ENCODE results near the gene CASP2.
A peak's percentile ranks its signal among the peaks of the same experiment; 100 is the strongest.

Gene CASP2

GRCh38 chr7:143299346-143299745 lies 11.2 kb downstream of the CASP2 start:
- DNase-seq = no peak

- no peak for DNase-seq
Observed at GRCh38 chr7:143299840-143300239, 11.7 kb downstream of the CASP2 start.

DNA sequence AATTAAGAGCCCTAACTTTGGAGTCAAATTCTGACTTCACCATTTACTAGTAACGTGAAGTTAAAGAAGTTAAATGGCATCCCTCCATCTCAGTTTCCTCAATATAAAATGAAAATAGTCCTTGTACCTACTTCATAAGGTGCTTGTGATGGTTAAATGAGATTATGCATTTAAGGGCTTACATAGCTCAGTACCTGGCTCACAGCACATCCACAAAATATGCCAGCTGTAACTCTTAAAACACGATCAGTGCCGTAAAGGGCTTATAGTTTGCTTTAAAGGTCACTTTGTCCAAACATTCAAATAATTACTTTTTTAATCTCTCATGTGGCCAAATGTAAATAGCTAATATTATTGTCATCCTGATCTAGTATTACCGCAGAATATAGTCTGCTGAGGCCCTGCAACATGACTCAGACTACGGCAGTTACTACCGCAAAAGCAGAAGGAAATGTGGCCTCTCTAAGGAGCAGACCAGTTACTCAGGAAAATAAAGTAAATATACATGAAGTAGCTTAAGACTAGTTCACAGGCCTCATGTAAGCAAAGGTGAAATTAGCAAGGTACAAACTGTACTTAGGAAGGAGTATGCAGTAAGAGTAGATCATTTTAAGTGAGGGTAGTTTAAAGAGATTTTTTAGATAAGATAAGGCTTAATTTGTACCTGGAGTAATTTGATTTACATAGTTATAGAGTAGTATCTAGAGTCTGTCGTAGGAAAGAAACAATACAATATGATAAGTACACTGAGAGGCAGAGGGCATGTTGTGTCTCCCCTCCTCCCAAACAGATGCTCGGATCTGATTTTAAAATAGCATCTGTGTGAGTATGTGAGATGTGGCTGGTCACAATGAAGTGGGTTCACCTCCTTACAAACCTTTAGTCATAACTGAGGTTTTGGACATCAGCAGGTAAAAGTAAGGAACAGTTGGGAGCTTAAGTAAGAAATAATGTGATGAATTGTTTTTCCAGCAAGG lies 13.1 kb downstream of the CASP2 start:
- no peak for DNase-seq

DNA sequence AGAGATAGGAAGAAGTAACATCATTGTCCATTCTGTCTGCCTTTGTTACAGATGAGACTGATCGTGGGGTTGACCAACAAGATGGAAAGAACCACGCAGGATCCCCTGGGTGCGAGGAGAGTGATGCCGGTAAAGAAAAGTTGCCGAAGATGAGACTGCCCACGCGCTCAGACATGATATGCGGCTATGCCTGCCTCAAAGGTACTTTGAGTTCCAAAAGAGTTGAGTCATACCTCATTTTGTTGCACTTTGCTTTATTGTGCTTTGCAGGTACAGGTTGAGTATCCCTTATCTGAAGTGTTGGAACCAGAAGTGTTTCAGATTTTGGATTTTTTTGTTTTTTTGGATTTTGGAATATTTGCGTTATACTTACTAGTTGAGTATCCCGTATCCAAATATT lies 15.6 kb downstream of the CASP2 start:
- DNase-seq = no peak

- no peak for DNase-seq
Observed at GRCh38 chr7:143304938-143305337, 16.8 kb downstream of the CASP2 start.

GRCh38 chr7:143305423-143306070 lies 17.4 kb downstream of the CASP2 start:
- no peak for DNase-seq

GRCh38 chr7:143308632-143309031 lies 20.5 kb downstream of the CASP2 start:
- no peak for DNase-seq

DNA sequence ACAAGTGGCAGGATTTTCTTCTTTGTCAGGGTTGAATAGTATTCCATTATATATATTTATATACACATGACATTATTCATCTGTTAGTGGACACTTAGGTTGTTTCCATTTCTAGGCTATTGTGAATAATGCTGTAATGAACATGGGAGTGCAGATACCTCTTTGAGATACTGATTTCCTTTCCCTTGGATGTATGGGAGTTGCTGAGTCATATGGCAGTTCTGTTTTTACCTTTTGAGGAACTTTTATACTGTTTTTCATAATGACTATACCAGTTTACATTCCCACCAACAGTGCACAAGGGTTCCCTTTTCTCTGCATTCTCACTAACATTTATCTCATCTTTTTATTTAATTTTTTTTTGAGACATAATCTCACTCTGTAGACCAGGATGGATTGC lies 26.0 kb downstream of the CASP2 start:
- DNase-seq = no peak

DNA sequence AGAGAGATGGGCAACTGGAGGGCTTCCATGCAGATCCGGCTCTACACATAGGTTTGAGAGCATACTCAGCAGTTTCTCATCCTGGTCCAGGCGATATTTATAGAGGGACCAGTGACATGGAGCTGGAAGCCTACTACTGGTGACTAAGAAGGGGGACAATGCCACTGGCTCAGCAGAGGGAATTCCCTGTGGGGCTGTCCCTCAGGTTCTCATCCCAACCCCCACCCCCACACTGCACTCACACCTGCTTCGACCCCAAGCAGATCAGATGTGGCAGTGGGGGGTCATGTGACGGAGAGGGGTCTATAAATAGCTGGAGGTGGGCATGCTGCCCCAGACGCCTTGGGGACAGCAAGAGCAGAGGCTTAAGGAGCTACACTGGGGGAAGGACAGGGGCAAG lies 27.6 kb downstream of the CASP2 start, which contains the start of gene CLCN1:
CLCN1 (plus strand) TSS at position 336 of the 400 bp plus-strand sequence. CDS start 102 bp downstream, outside the sequence.
- DNase-seq = peak; percentile 27

DNA sequence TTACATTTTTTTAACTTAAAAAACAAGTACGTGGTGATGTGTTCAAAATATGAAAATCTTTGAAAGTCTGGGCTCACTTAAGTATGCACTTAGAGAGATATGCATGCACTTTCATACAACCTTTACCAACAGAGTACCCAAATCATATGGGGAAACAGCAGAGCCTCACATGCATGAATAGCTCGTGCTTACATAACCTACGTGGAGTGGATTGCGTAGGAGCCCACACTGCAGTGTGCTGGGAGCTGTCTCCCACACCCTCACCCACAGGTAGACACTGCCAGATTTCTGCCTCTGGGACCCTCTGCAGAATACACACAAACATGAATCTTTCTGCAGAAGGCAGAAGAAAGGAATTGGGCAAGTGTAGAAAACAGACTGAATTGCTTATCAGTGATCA lies 28.3 kb downstream of the CASP2 start:
- no peak for DNase-seq

- DNase-seq = no peak
Observed at GRCh38 chr7:143318661-143319060, 30.5 kb downstream of the CASP2 start.

GRCh38 chr7:143320620-143321019 lies 32.5 kb downstream of the CASP2 start:
- no peak for DNase-seq

DNA sequence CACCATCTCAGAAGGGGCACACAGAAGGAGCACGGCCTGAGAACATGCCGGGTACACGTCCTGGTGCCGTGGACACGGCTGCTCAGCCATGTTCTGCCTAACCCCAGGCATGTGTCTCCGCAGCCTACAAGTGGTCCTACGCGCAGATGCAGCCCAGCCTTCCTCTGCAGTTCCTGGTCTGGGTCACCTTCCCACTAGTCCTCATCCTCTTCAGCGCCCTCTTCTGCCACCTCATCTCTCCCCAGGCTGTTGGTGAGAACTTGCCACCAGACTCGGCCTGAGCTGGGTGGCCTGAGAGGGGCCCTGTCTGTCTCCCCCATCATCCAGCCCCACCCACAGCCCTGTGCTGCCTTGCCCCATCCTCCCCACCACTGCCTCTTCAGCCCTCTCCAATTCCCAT lies 33.1 kb downstream of the CASP2 start:
- DNase-seq = no peak

- no peak for DNase-seq
Observed at GRCh38 chr7:143321734-143322133, 33.6 kb downstream of the CASP2 start.

DNA sequence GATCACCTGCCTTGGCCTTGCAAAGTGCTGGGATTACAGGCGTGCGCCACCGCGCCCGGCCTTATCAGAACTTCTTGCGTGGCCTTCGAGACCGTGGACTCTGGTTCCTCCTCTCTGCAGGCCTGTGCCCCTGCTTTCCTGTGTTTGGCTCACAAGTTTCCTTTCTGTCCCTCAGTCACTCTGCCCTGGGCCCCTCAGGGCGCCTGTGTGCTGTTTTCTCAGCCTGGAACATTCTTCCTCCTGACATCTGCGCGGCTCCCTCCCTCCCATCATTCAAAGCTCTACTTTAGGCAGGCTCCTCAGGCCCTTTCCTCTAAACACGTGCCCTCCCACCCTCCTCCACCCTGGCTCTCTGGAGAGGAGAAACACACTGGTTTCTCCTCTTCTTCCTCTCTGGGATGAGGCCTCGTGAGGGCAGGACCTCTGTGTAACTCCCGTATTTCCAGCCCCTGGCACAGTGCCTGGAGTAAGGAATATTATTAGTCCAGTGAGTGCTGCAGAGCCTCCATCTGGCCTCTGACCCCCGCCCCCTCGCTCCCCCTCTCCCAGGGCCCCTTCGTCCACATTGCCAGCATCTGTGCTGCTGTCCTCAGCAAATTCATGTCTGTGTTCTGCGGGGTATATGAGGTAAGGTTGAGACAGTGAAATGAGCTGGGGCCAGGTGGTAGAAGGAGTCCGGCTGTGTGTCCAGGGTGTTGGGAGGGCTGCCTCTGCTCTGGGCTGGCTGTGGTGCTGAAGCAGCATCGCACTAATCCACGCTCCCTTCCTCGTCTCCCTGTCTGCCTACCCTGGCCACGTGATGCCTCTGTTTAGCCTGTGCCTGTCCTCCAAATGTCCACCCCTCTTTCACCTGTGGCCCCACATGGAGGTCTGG lies 34.8 kb downstream of the CASP2 start:
- DNase-seq = peak; percentile 32

- DNase-seq = no peak
Observed at GRCh38 chr7:143323653-143324052, 35.5 kb downstream of the CASP2 start.

- DNase-seq = no peak
Observed at GRCh38 chr7:143325240-143325639, 37.1 kb downstream of the CASP2 start.

DNA sequence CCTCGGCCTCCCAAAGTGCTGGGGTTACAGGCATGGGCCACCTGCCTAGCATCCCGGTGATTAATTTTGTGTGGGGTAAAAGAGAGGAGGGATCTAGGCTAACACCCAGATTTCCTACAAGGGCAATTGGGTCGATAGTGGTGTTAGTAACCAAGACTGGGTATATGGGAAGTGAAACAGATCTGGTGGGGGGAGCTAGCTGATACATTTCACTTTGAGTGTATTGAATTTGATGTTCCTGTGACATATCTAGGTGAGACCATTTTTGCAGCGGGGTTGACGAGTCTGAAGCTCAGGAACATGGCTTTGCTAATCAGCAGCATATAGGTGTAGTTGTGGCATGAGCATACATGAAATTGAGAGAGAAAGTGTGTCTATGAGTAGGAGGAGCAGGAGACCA lies 39.8 kb downstream of the CASP2 start:
- DNase-seq = no peak

- DNase-seq = no peak
Observed at GRCh38 chr7:143329471-143330170, 41.5 kb downstream of the CASP2 start.

DNA sequence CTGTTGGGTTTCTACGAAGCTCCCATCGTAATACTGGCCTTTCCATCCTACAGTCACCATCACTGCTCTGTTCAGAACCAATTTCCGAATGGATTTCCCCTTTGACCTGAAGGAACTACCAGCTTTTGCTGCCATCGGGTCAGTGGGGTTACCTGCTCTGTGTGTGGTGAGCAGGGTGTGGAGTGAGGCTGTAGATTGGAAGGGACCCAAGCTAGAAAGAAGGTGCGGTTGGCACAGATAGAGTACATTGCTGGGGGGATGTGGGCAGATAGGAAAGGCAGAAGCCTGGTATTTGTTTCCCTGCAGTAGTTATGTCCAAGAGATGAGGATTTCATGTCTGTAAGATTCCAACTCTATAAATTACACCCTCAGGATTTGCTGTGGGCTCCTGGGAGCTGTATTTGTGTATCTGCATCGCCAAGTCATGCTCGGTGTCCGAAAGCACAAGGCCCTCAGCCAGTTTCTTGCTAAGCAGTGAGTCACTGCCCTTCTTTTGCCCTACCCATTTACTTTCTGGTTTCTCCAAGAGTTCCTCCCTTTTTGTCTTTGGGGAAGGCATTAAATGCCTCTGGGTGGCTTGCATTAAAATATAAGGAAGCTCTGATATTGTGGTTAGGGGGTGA lies 43.1 kb downstream of the CASP2 start:
- DNase-seq = no peak

GRCh38 chr7:143334244-143334643 lies 46.1 kb downstream of the CASP2 start:
- no peak for DNase-seq

DNA sequence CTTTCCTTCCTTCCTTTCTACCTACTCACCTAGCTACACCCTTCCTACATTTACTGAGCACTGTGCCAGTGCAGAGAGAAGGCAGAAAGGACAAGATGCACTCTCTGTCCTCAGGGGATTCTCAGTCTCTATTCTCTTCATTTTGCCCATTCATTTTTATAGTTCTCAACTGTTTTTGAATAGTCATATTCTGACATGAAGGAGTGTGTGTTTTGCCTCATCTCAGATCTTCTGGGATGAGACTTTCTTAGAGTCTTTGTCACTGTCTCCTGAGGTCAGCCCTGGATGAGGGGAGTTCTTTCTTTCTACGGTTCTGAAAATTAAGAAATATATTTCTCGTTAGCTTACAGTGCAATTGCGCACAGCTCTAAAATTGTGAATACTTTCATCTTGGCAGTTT lies 49.1 kb downstream of the CASP2 start:
- DNase-seq = no peak

Data from femur (tissue), 1 donor.